Gastrocnemius medialis (tissue), 4 donors: ENCODE data around the gene KCNB1. TPM values are rescaled to one million over a fixed set of nuclear protein-coding genes. Genes with fewer than 3 reads are reported as not detected.

Experiments used
- ATAC-seq, 2 donors: fragments of 150-250 bp; one replicate each; pipeline ENCODE4 v1.9.1; 2016
- DNase-seq, 2 donors: peaks; one replicate each; pipeline ENCODE4 v3.0.0-alpha.2; 2019
- H3K27ac ChIP-seq, 4 donors: fragments of 200-600 bp; sonication (generic); 1 replicate in 1 of 4; 2 replicates in 3 of 4; pipeline ENCODE4 v1.5.1; 2016 to 2018; ENCODE audit warnings: mild to moderate bottlenecking in 2 of 4, moderate library complexity in 1 of 4
- H3K27me3 ChIP-seq, 3 donors: fragments of 200-600 bp; sonication (generic) in 2 of 3; 1 replicate in 1 of 3; 2 replicates in 2 of 3; pipeline versions ENCODE4 v1.5.1 to v1.6.0; 2016 to 2019; ENCODE audit warnings: mild to moderate bottlenecking in 1 of 3, moderate library complexity in 1 of 3
- H3K36me3 ChIP-seq, 2 donors: fragments of 200-600 bp; sonication (generic) in 1 of 2; one replicate each; pipeline ENCODE4 v1.5.1; 2017 to 2018
- H3K4me1 ChIP-seq, 2 donors: fragments of 200-600 bp; sonication (generic) in 1 of 2; one replicate each; pipeline ENCODE4 v1.5.1; 2016 to 2017; ENCODE audit warnings: mild to moderate bottlenecking in 2 of 2
- H3K4me3 ChIP-seq, 4 donors: fragments of 200-600 bp; sonication (generic) in 3 of 4; 1 replicate in 1 of 4; 2 replicates in 3 of 4; pipeline ENCODE4 v1.5.1; 2016 to 2019; ENCODE audit warnings: mild to moderate bottlenecking in 2 of 4
- H3K9me3 ChIP-seq, 3 donors: fragments of 200-600 bp; sonication (generic) in 2 of 3; 1 replicate in 1 of 3; 2 replicates in 2 of 3; pipeline ENCODE4 v1.5.1; 2016 to 2019
- POLR2A ChIP-seq, 2 donors: fragments of 450-650 bp; IDR thresholded peaks; one replicate each; pipeline ENCODE4 v1.6.1; 2017; ENCODE audit warnings: antibody characterized with exemption in 2 of 2, mild to moderate bottlenecking in 2 of 2, moderate library complexity in 2 of 2
- in situ Hi-C, 4 donors: fragments of 200-750 bp; cut with MboI; loops; one replicate each; pipeline versions ENCODE4 v1.15.0 to v1.8.0; 2017; ENCODE audit warnings: low sequenced_read_pairs in 4 of 4
- intact Hi-C: fragments of 100-400 bp; cut with DNase I; formaldehyde crosslinking; loops from one replicate; pipeline ENCODE4 v1.15.1; 2023; ENCODE audit warnings: low total_unique reads
- total RNA-seq, 4 donors: library from RNA; depleted of rRNA; stranded (reverse); fragments of >200 nt; gene quantifications; one replicate each; pipeline versions ENCODE4 v1.1.0 to v1.2.3, GENCODE V29; 2016
- TF ChIP-seq, protein P1 (sequence below), 5 experiments: fragments of 450-650 bp in 3 of 5; fragments of 200-600 bp in 2 of 5; sonication (generic) in 2 of 5; IDR thresholded peaks in 4 of 5; conservative IDR thresholded peaks in 1 of 5; 1 replicate in 4 of 5; 2 replicates in 1 of 5; pipeline ENCODE4 v1.5.1; 2016 to 2019; ENCODE audit warnings: antibody characterized with exemption in 5 of 5, mild to moderate bottlenecking in 3 of 5, moderate library complexity in 3 of 5

KCNB1 gene
- total RNA-seq, 4 donors from 2014 or later, result 6.6 to 34.7 (median 9.4) TPM

DNA sequence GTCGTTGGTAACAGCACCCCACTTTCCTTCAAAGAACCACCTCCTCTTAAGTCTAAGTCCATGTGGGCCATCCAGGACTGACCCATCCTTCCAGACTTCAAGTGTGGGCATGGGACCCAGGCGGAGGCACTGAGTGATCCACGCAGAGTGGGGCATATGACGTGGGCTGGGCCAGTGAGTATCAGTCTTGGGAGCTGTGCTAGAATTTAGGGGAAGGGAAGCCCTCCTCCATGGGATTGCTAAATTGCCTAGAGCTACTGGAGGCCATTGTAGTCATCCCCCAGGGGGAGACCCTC, 35.3 kb upstream of the KCNB1 start:
- ATAC-seq (no peak), DNase-seq (no peak)
- TF ChIP-seq, protein P1, sequence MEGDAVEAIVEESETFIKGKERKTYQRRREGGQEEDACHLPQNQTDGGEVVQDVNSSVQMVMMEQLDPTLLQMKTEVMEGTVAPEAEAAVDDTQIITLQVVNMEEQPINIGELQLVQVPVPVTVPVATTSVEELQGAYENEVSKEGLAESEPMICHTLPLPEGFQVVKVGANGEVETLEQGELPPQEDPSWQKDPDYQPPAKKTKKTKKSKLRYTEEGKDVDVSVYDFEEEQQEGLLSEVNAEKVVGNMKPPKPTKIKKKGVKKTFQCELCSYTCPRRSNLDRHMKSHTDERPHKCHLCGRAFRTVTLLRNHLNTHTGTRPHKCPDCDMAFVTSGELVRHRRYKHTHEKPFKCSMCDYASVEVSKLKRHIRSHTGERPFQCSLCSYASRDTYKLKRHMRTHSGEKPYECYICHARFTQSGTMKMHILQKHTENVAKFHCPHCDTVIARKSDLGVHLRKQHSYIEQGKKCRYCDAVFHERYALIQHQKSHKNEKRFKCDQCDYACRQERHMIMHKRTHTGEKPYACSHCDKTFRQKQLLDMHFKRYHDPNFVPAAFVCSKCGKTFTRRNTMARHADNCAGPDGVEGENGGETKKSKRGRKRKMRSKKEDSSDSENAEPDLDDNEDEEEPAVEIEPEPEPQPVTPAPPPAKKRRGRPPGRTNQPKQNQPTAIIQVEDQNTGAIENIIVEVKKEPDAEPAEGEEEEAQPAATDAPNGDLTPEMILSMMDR (IDR thresholded peaks at IDR 0.05 in 4 of 5, conservative IDR thresholded peaks at IDR 0.05 in 1 of 5), result no peak
- TF ChIP-seq POLR2A (IDR thresholded peaks at IDR 0.05), result no peak
- H3K9me3 ChIP-seq, result no peaks in the 10 kb centered on the region
- no peaks in the 10 kb centered on the region for H3K27me3 ChIP-seq
- H3K4me3 ChIP-seq, result no peak overlapping the region
- in situ Hi-C loops, result no loop called here
- intact Hi-C loops, result no loop called here
- H3K27ac ChIP-seq, result peak overlapping the region in 3 of 4 donors; percentile 18 to 89 (median 52)
- H3K36me3 ChIP-seq, result no peaks in the 10 kb centered on the region
- H3K4me1 ChIP-seq, result peaks cover 12 to 26% of the 10 kb centered on the region in 2 donors

DNA sequence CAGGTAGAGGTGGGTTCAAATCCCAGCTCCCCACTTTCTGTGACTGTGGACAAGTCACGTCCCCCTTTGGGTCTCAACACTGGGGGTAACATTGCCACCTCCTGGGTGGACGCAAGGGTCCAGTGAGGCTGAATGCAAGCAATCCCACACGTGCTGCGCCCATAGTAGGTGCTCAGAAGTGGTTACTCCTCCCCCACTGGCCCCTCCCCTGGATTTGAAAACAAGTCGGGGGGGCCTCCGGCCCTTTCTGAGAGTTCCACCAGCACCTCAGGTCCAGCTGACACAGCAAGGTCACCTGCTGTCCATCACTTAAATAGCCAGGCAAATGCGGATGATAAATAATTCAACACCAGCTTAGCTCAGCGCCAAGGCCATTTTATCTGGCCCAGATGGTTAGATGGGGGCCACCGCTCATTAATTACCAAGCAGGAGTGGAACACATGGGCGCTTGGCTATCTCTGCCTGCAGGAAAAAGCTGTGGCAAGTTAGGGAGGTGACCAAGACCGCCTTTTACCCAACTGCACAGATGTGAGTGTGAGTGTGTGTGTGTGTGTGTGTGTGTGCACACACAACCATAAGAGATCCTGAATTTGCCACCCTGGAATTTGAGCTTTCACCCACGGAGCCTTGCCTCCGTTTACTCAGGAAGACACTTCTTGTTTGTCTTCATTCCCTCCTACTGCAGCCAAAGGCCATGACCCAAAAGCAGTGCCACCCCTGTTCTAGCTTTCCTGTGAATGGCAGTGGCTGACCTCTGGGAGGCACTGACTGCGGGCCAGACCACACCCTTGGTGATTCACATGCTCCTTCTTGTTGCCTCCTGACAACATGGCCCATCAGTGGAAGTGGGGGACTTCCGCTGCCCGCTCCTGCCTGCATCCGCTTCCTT, 34.7 kb upstream of the KCNB1 start:
- Histone ChIP-seq H3K4me1 (peaks cover 12 to 24% of the 10 kb centered on the region in 2 donors), H3K9me3 (no peaks in the 10 kb centered on the region), H3K27ac (peak overlapping the region in 3 of 4 donors; percentile 18 to 89 (median 52)), H3K36me3 (no peaks in the 10 kb centered on the region), H3K27me3 (no peaks in the 10 kb centered on the region), H3K4me3 (no peak overlapping the region)
- TF ChIP-seq, protein P1 (IDR thresholded peaks at IDR 0.05 in 4 of 5, conservative IDR thresholded peaks at IDR 0.05 in 1 of 5), result no peak
- TF ChIP-seq POLR2A (IDR thresholded peaks at IDR 0.05), result no peak
- intact Hi-C loops (no loop called here), in situ Hi-C loops (no loop called here)
- DNase-seq, result peak in 1 of 2 donors; percentile 53
- ATAC-seq, result no peak

DNA sequence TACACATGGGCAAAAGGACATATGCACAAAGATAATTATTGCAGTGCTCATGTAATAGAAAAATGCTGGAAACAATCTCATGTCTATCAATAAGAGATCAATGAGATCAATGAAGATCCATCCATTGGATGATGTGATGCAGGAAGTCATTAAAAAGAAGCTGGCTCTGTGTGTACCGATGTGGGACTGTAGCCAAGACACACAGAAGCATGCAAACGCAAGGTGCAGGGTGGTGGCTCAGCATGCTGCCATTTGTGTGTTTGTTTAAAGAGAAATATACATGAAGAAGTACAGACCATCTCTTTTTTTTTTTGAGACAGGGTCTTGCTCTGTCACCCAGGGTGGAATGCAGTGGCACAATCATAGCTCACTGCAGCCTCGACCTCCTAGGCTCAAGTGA, 33.1 kb upstream of the KCNB1 start:
- Histone ChIP-seq H3K4me3 (no peak overlapping the region), H3K27me3 (no peaks in the 10 kb centered on the region), H3K4me1 (peaks cover 11 to 16% of the 10 kb centered on the region in 2 donors), H3K27ac (no peak overlapping the region), H3K36me3 (no peaks in the 10 kb centered on the region), H3K9me3 (no peaks in the 10 kb centered on the region)
- DNase-seq (no peak), ATAC-seq (no peak)
- in situ Hi-C loops (no loop called here), intact Hi-C loops (no loop called here)
- TF ChIP-seq, protein P1 (IDR thresholded peaks at IDR 0.05 in 4 of 5, conservative IDR thresholded peaks at IDR 0.05 in 1 of 5), result no peak
- no peak for TF ChIP-seq POLR2A (IDR thresholded peaks at IDR 0.05)

DNA sequence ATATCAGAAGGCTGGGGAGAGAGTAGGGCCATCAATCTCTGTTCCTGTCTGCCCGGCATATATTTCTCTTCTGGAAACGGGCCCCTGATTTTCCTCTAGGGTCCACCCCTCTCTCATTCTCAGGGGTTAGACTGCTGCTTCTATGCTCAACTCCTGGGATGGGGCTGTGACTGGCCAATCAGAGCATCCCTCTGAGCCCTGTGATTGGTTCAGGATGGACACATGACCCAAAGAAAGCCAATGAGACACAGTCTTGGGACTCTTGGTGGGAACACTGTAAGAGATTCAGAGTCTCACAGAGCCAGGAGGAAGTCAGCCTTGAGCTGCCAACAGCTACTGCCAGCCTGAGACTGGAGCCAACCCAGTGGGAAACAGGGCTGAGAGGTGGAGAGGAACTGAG, 31.0 kb upstream of the KCNB1 start:
- no peak overlapping the region for H3K4me3 ChIP-seq
- in situ Hi-C loops, result no loop called here
- H3K27ac ChIP-seq, result peak overlapping the region in 1 of 4 donors; percentile 36
- no peaks in the 10 kb centered on the region for H3K27me3 ChIP-seq
- DNase-seq (no peak), ATAC-seq (no peak)
- no peak for TF ChIP-seq POLR2A (IDR thresholded peaks at IDR 0.05)
- TF ChIP-seq, protein P1 (IDR thresholded peaks at IDR 0.05 in 4 of 5, conservative IDR thresholded peaks at IDR 0.05 in 1 of 5), result no peak
- no peaks in the 10 kb centered on the region for H3K9me3 ChIP-seq
- intact Hi-C loops, result no loop called here
- H3K4me1 ChIP-seq, result peaks cover 30 to 35% of the 10 kb centered on the region in 2 donors
- no peaks in the 10 kb centered on the region for H3K36me3 ChIP-seq
